Measurements from ENCODE around the gene CTU2.

DNA sequence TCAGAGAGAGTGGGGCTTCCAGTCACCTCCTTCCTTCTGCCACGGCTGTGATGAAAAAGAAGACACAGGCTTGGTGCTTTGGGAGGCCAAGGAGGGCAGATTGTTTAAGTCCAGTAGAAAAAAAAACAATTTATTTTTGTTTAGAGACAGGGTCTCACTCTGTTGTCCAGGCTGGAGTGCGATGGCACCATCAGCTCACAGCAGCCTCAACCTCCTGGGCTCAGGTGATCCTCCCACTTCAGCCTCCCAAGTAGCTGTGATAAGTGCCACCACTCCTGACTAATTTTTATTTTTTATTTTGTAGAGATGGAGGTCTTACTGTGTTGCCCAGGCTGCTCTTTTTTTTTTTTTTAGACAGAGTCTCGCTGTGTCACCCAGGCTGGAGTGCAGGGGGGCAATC, 40.7 kb upstream of the CTU2 start:
- TF ChIP-seq, protein P1, sequence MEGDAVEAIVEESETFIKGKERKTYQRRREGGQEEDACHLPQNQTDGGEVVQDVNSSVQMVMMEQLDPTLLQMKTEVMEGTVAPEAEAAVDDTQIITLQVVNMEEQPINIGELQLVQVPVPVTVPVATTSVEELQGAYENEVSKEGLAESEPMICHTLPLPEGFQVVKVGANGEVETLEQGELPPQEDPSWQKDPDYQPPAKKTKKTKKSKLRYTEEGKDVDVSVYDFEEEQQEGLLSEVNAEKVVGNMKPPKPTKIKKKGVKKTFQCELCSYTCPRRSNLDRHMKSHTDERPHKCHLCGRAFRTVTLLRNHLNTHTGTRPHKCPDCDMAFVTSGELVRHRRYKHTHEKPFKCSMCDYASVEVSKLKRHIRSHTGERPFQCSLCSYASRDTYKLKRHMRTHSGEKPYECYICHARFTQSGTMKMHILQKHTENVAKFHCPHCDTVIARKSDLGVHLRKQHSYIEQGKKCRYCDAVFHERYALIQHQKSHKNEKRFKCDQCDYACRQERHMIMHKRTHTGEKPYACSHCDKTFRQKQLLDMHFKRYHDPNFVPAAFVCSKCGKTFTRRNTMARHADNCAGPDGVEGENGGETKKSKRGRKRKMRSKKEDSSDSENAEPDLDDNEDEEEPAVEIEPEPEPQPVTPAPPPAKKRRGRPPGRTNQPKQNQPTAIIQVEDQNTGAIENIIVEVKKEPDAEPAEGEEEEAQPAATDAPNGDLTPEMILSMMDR (IDR thresholded peaks at IDR 0.05) = no peak
- TF ChIP-seq POLR2A (IDR thresholded peaks at IDR 0.05) (no peak), EP300 (IDR thresholded peaks at IDR 0.05) (no peak)

Data from stomach (tissue), 4 donors.